NCI-H510A (cell line): Measurements from ENCODE around the gene BMP7.

Source experiments
- DNase-seq: peaks from one replicate; lab custom pipeline; 2025; lab: John Stamatoyannopoulos, UW

Gene BMP7

GRCh38 chr20:57147185-57147584 lies 119.3 kb downstream of the BMP7 start:
- DNase-seq, result no peak

- DNase-seq, result no peak
Measured at GRCh38 chr20:57146155-57146554, 120.3 kb downstream of the BMP7 start.

DNA sequence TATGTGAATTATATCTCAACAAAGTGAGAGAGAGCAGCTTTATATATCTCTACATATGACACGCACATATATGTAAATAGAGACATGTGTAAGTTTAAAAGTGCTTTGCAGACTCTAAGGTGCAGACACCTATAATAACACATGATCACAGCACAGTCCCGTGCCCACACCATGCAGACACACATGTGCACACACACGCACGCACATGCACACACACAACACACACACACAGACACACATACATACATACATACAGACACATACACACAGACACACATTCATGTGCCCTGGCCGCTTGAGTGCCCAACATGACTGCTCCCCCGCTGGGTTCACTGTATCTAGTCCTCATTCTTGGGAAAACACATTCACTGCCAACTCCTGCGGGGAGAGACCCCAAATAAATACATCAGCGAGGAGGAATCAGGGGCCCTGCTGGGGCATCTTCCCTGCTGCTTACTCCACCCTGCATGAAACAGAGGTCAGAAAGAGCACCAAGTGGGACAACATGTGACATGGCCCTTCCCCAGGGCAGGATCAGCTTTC lies 121.3 kb downstream of the BMP7 start:
- DNase-seq, result no peak

- no peak for DNase-seq
Measured at GRCh38 chr20:57143173-57143572, 123.3 kb downstream of the BMP7 start.

- no peak for DNase-seq
Measured at GRCh38 chr20:57142667-57143066, 123.8 kb downstream of the BMP7 start.

DNA sequence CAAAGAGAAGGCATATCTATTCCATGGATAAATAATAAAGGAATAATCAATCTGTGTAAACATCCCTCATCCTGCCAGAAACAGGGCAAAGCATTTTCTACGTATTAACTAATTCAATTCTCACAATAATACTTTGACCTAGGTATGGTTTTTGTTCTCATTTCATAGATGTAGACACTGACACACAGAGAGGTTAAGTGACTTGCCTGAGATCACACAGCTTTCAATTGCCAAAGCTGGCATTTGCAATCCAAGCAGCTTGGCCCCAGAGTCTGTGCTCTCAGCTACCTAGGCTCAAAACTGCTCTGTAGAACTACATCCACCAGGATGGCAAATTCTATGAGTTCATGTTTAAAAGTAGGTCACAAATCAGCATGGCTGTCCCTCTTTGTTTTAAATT lies 124.9 kb downstream of the BMP7 start:
- DNase-seq, result no peak

- no peak for DNase-seq
Measured at GRCh38 chr20:57140416-57140965, 126.0 kb downstream of the BMP7 start.

DNA sequence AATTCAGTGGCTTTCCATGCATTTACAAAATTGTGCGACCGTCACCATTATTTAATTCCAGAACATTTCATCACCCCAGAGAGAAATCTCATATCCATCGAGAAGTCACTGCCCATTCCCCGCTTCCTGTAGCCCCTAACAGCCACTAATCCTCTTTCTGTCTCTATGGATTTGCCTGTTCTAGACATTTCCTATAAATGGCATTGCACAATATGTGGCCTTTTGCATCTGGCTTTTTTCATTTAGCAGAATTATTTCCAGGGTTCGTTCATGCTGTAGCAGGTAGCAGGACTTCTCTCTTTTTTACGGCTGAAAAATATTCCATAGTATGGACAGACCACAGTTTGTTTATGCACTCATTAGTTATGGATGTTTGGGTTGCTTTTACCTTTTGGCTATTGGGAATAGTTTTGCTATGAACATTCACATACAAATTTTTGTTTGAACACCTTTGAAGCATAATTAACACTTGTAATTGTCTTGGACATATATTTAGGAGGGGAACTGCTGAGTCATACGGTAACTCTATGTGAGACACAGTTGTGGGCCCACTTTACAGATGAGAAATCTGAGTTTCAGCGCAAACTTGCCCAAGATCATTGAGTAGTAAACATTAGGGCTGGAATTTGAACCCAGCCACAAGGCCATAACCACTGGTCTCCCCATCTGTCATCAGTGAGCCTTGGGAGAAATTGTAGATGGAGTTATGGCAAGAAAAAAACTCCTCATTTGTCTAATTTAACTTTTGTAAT lies 126.9 kb downstream of the BMP7 start:
- DNase-seq, result no peak

DNA sequence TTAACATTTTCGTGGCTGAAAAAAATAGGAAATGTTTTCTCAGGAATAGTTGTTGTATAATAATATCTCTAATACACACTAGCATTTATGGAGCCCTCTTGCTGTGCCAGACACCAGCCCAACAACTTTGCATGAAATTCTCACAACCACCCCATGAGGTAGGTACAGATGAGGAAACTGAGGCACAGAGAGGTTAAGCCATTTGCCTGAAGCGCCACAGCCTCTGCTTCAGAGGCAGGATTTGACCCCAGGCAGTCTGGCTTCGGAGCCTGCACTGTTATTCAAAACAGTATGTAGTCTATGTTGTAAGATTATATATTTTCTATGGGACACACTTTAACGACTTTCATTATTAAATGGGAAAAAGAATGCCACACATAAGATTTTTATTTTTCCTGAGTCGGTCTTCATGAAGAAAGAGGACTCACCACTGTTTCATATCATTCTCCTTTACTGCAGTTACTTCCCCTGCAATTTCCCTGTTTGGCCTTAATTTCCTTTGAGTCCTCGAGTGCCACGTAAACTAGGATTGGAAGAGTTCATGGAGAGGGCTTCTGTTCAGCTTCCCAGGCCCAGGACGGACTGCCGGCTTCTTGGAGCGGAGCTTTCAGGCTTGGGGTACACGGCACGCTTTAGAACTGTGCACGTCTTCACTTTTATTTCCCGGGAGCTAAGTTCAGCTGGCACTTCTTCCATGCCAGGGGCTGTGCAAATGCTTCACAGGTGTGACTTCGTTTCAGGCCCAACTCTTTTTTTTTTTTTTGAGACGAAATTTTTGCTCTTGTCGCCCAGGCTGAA lies 128.0 kb downstream of the BMP7 start:
- no peak for DNase-seq

- DNase-seq, result no peak
Measured at GRCh38 chr20:57137676-57138075, 128.8 kb downstream of the BMP7 start.

- no peak for DNase-seq
Measured at GRCh38 chr20:57136734-57137133, 129.7 kb downstream of the BMP7 start.

DNA sequence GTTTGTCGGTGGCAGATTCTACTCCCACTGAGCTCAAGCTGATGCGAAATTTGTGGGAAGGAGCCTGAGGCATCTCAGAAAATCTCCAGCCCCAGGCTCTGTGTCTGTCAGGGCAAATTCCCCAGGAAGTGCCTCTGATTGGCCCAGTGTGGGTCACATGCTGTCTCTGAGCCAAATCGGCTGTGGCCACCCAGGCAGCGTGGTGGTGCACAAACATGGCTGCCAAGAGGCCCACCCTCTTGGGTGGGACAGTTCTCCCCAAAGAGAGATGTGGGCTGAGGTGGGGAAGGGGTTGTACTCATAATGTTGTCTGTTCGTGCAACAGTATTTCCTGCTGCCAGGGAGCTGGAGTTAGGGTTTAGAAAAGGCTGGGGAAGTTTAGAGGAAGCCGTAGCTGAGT lies 130.6 kb downstream of the BMP7 start:
- DNase-seq, result no peak

DNA sequence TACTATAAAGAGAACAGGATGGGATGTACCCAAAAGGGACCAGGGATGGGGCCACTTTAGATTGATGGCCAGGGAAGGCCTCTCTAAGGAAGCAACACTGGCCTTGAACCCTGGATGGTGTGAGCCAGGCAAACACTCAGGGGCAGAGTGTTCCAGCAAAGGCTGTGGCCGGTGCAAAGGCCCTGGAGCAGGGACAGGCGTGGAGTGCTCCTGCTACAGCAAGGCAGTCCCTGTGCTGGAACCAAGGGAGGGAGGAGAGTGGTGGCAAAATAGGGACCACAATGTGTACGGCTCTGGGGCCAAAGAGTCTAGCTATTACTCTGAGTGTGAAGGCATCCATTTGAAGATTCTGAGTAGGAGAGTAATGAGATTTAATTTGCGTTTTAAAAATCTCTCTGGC lies 131.6 kb downstream of the BMP7 start:
- DNase-seq, result no peak

GRCh38 chr20:57133926-57134650 lies 132.4 kb downstream of the BMP7 start:
- DNase-seq, result no peak

- DNase-seq, result no peak
Measured at GRCh38 chr20:57131601-57132391, 134.6 kb downstream of the BMP7 start.

GRCh38 chr20:57131077-57131476 lies 135.4 kb downstream of the BMP7 start:
- DNase-seq, result no peak

DNA sequence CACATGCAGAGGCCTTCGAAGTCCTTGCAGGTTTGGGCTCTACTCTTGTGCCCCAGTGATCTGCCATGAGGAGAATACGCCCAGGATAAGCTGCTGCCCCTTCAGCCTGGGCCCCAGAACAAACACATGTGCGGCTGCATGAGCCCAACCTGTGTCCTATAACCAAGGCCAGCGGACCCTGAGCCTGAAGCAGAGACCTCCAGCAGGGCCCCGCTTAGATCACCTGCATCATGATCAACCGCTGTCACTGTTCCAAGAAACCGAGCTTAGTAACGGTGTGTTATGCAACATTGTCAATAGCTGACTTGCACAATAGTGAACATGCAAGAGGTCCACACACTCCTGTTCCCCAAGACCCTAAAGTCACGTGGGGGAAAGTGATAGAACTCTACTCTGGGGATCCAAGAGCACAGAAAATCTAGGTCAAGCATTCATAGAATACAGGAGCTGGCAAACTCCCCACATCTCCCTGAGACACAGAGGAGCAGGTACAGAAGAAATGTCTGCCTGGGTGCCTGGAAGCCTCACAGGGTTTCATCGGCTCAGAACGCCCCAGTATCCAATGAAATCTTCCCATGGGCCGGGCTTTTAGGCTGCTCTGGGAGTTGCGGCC lies 136.2 kb downstream of the BMP7 start:
- no peak for DNase-seq

GRCh38 chr20:57129303-57129702 lies 137.1 kb downstream of the BMP7 start:
- DNase-seq, result no peak

- no peak for DNase-seq
Measured at GRCh38 chr20:57128044-57128757, 138.2 kb downstream of the BMP7 start.

- no peak for DNase-seq
Measured at GRCh38 chr20:57126481-57127092, 139.9 kb downstream of the BMP7 start.
